ENCODE data around the gene PEMT.

PEMT gene

DNA sequence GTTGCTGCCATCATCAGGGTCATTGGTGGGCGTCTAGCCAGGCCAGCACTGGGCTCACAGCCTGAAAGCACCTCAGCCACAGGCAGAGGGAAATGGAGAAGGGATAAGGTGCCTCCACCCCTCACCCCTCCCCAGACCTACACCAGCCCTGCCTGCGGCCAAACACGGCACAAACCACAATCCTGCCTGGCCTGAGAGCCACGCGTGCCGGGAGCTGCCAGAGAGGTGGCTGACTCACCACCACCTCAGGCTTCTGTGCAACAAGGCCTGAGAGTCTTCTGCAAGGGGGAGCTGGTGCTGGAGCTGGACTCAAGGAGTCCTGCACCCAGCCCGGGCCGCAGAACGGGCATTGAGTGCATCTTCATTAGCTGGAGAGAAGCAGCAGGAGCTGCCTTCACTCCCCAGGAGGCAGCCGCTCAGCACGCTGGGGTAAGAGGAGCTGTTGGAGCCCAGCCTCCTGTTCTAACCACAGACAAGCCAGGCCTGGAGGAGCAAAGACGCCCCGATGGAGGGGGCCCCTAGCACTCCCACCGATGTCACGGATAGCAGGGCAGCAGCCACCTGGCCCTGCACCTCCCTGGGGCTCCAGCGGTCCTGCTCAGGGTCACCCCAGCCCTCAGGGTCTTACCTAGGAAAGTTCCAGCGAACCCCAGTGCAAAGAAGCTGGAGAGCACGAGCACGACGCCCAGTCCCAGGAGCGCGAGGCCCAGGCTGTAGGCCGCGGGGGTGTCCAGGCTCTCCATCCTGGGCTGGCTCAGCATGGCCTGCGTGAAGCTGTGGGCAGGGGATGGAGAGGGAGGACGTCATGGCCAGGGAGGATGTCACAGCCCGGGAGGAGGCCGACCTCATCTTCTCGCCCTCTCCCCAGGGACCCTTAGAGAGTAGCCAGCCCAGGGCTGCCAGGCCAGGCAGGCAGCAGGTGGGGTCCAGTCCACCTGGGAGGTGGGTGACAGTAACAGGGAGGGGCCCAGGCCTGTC is 79.3 kb downstream of the PEMT start:
- peak; percentile 91 for DNase-seq

DNA sequence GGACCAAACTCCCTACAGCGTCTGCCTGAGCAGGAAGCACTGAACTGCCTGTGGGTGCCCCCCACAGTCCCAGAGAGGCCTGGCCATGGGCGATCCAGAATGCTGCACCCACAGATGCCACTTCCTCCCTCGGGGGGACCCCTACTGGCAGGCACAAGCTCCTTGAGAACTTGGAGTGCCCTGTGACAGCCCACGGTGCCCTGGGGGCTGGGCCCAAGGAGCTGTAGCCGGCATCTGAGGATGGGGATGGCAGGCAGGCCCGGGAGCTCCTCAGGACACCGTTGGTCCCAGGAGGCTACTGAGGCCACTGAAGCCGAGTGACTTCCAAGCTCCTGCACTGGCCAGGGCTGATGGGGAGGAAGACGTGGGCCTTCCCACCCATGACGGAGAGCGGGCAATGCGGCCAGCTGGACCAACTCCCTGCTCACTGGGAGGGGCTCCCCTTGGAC is 80.2 kb downstream of the PEMT start:
- peak; percentile 66 for DNase-seq

DNA sequence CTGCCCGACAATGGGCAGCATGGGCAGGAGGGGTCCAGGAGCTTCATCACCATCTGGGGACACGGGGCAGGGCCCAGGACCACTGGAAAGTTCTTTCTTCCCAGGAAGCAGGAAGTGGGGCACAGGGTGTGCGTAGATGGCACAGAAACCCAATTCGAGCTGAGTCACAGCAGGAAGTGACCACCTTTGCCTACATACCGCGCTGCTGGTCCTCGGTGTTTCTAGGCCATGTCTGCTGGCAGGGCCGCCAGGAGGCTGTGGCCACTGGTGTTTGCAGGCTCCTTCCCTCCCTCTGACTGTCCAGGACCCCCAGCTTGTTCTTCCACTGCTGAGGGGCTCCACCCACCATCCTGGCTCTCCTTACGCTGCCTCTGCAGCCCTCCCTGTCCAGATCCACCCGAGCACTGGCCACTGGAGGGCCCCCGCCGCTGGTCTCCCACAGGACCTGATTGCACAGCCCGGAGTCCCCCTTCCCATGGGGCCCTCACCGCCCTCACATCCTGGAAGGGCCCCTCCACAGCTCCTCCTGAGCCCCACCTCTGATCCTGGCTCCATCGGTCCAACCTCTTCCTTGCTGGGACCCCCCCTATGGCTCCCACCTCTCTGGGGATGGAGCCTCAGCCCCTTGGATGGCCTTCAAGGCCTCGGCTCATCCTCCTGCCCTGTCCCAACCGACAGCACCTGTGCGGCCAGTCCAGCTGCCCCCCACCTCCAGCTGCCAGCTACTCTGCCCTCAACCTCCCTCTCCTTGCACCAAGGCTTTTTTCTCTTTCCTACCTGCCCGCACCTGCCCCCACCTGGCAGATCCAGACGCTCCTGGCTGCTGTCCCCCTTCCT is 80.8 kb downstream of the PEMT start:
- peak; percentile 51 for DNase-seq

DNA sequence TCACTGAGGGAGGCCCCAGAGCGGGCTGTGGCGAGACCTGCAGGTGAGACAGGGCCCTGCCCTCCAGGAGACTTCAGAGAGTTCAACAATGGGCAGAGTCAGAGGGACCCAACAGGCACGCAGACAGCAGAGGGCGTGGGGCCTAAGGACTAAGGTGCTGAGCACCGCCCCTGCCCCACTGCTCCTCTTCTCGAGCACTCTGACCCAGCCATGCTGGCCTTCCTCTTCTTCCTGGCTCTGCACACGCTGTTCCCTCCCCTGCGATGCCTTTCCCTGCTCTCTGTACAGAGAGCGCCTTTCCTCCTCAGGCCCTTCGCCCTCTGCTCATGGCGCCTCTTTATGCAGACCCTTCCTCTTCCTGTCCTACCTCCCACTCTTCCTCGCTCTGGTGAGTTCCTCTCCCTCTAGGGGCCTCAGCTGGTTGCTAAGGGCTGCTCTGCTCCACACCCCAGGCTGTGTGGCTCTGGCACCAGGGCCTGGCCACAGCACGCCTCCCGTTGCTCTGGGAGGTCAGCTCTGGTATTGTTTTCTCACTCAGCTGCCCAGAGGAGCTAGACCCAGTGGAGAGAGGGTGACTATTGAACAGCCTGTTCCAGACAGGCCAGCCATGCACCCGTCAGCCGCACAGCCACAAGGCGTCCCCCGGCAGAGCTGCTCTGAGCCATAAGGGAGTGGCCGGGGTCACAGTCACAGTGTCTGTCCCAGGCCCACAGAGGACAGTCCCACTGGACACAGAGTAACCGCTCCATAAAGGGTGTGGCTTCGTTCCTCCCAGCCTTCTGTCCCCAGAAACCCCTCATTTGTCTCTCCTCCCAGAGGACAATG is 81.7 kb downstream of the PEMT start:
- DNase-seq: peak; percentile 40

DNA sequence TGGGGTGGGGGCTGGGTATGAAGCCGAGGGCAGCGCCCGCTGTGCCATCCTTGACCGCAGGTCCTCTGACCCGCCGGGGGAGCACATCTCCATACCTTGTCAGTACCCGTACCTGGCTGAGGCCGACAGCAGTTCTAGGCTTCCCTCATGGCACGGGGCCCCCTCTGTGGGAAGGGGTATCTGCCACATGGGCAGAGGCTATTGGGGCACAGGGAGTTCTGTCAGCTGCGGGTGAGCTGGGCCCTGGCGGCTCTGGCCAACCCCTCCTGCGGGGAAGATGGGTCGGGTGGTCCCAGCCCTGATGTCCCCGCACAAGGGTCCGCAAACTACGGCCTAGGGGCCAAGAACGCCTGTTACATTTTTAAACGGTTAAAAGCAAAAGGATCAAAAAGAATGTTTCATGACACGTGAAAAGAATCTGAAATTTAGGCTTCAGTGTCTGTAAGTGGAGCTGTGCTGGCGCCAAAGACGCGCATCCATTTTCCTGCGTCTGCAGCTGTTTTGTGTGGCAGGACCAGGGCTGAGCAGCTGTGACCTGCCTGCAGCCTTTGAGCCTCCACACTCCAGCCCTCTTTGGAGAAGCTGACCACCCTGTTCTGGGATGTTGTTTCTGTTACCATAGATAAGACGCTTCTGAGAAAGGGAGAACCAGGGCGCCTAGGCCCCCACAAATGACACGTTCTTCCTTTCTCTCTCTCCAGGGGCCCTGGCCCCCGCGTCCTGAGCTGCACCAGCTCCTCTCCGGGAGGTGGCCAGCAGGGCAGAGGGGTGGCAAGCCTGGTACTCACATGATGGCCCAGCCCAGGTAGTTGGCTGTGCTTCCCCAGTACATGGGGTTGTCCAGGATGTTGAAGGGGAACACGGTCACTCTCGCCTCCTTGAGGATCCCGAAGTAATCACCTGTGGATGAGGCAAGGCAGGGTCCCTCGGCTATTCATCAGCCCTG is 82.6 kb downstream of the PEMT start:
- peak; percentile 78 for DNase-seq

DNA sequence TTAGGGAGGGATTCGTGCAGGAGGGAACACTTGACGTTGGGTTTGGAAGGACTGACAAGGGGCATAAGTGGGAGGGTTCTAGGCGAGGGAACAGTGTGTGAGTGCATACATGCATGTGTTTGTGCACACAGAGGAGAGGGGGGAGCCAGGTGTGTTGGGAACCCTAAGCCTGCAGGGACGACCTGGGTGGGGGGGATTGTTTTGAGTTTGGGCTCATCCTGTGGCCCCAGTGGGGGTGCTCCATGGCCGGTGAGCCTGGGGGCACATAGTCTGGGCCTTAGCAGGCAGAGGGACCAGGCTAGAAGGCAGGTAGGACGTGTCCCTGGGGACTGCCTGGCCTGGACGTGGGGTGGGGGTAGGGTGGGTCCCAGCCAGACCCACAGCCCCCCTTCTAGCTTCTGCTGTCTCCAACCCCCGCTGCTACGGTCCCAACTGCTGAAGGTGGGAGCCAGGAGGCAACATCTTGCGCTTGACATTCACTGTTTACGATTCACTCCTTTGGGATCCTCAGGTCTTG is 83.4 kb downstream of the PEMT start:
- DNase-seq: no peak

DNA sequence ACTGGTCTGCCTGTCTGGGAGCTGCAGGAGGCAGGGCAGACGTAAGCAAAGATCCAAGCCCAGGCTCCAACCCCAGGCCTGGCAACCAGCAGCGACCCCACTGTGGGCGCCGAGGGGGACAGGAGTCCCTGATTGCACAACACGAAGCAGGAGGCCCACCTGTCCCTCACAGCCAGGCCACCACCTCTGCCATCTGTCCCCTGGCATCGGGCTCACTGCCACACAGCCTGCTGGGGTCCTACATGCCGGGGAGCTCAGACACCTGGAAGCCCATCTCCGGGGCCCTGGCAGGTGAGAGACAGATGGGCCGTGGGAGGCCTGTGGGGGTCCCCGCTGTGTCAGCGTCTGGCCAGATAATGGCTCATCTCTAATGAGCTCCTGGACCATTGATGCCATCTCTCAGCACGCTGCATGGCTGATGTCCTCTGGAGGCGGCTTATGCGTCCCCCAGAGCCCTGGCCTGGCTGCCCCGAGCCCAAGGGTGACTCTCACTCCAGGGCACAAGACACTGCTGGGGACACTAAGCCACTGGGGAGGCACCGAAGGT is 84.0 kb downstream of the PEMT start:
- DNase-seq: no peak

DNA sequence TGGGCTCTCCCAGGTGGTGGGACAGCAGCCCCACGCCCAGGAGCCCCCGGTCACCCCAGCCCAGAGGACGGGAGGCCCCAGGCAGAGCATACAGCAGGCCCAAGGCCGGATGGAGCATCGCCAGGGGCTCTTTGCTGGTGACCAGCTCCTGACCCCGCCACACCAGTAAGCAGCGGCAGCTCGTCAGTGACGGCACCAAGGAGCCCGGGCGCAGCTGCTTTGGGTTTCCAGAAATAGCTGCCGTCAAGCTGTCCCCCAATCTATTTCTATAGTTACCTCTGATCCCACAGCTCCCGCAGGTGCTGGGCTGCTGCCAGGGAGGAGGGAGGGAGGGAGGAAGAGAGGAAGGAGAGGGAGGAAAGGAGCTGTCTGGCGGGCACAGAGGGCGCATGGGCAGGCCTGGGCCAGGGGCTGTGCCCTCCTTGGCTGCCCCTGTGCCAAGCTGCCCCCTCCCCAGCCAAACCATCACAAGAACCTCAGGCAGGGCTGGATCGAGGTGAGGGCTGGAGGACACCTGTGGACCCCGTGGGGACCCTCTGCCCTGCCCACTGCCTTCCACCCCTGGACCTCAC is 84.5 kb downstream of the PEMT start:
- no peak for DNase-seq

DNA sequence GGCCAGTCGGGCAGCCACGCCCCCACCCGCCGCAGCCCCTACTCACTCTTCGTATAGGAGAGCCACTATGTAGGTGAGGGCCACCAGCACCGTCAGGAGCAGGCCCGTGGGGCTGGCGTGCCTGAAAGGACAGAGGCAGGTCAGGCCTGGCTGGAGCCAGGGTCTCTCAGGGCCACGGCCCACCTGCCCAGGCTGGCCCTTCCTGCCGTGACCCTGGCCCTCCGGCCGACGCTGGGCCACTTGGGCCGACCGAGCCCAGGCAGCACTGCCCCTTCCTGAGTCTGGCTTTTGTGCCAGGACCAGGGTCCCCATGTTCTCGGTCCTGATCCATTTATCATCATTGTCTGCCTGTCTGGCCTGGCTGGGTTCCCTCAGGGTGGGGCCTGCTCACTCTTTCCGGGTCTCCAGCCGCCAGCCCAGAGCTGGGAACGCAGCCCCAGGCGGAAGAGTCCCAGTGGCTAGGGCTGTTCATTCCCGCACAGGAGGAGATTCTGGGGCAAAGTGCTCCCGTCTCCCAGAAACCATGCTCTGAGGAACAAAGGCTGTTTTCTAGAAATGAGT is 85.2 kb downstream of the PEMT start:
- no peak for DNase-seq

DNA sequence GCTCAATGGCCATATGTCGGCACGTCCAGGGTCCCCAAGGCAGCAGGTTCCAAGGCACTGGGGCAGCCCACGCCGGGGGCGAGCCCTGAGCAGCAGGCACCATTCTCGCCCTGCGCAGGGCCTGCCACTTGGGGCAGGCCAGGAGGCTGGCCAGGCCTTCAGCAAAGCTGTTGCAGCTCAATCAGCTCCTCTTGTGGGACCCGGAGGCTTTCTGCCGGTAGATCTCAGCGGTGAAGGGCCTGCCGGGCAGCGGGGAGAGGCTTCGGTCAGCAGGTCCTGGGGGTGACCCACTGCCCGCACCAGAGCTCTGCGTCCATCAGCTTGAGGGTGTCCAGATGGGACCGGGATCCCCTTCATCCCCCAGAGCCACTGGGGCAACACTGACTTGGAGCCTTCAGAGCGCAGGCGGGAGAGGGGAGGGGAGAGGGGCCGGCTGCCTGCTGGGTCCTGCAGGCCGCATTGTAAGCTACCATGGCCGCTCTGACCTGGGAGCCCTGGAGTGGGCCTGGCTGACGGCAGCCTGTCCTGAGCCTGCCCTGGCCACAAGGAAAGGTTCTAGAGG is 85.8 kb downstream of the PEMT start:
- DNase-seq: no peak

DNA sequence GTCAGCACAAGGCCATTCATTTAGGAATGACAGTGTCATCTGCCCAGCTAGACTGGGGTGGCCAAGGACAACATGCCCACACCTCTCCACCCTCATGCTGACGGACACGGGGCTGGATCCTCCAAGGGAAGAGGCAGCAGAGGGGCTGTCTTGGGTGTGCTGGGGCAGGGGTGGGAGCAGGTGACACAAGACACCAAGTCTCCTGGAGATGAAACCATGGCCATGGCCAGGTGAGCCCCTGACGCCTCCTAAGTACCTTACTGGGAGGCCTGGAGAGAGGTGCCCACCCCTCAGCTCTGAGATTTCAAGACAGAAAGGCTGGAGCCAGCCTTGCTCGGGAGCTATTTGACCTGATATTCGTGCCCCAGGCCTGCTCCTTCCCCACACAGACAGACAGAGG is 86.4 kb downstream of the PEMT start:
- no peak for DNase-seq

DNA sequence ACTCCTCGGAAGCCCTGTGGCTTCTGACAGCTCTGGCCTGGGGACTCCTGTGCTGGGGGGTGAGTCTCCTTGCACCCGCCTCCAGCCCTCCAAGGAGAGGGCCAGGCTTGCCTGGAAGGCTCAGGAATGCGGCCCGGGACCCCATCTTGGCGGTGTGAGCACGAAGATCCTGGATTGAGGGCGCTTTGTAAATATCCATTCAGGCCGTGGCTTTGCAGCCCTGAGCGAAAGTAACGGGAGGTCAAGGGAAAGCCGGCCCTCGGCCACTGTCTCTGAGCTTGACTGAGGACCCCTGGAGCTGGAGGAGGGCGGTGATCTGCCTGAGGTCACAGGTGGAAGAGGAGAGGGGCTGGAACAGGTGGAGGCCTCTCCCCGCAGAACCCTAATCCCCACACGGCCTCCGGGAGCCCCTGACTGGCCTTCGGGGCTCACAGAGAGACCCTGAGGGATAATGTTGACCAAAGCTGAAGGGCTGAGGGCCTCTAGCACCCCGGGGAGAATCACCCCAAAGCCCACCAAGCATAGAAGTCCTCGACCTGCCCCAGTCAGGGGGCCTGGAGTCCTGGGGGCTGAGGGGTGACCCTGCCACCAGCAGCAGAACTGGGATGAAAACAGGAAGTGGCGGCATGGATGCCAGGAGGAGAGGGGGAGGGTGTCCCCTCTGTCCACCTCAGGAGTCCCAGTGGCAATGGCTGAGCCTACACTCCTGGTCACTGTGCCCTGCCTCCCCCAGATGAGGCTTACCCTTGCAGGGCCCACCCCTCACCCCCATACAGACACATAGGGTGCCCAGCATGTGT is 87.0 kb downstream of the PEMT start:
- no peak for DNase-seq

DNA sequence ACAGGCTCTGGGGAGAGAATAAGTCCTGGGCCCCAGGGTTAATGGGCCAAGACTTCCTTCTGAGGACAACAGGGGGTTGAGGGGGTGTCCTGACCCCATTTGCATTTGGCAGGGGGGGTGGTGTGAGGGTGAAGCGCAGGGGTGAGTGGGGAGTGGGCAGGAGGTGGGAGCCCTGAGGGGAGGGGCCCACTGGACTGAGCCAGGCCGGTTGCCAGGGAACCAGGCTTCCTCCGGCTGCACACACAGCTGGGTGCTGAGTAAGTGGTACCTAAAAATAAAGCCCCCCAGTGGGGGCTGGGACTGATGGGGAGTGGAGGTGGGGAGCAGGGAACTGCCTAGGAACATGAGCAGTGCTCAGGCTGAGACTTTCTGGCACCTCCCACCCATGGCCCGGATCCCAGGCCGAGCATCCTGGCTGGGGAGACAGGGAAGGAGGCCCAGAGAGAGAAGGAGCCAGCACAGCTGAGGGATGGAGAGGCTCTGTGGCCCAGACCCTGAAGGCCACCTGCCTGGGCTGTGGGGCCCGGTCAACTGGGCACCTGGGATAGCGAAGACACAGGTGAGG is 87.9 kb downstream of the PEMT start:
- DNase-seq: no peak

DNA sequence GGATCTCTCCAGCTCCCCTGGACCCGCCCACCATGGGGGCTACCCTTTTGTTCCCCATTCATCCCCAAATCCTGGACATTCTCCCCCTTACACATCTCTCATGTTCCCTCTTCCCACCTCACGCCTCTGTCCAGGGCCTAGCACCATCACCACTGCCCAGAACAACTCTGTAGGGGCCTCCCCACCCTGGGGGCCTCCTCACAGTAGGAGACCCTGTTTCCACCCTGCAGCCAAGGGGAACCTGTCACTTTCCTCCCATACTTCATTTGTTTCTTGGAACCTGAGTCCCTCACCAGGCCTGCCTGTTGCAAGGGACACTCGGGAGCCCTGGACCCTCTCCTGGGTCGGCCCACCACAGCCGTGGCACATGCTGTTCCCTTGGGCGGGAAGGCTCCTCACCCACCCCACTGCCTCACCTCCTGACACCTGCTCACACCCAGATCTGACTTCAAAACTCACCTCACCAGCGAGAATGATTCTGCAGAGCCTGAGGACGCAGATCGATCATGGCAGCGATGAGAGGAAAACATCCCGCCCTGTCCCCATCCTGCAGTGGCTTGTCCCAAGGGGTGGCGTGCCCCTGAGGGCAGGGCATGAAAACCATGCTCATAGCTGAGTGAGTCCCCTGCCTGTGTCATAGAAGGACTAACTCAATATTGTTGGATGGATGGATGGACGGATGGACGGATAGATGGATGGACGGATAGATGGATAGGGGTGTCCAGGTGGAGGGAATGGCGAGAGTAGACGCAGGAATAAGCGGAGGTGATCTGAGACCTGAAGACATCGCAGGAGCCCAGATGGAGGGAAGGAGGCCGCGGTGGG is 88.6 kb downstream of the PEMT start:
- DNase-seq: no peak

DNA sequence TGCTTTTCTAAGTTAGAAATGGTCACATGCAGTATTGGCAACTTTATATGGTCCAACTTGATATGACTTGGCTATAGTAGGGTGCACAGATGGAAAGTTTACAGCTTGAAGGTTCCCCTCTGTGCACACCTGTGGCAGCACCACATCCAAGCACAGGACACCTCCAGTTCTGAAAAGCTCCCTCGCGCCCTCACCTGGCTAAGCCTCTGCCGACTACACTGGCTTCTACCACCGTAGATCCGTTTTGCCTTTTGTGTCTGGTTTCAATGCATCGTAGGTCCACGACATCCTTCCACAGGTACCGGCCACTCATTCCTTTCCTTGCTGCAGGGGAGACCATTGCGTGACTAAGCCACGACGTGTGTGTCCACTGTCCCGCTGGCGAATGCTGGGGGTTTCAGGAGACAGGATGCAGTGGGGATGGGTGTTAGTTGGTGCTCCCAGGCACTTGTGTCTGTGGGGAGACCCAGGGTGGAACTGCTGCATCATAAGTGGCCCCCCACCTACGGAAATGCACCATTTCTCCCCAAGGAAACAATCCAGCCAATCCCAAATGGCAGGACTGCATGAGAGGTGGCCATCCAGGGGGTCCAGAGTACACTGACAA is 90.4 kb downstream of the PEMT start:
- DNase-seq: peak; percentile 25

DNA sequence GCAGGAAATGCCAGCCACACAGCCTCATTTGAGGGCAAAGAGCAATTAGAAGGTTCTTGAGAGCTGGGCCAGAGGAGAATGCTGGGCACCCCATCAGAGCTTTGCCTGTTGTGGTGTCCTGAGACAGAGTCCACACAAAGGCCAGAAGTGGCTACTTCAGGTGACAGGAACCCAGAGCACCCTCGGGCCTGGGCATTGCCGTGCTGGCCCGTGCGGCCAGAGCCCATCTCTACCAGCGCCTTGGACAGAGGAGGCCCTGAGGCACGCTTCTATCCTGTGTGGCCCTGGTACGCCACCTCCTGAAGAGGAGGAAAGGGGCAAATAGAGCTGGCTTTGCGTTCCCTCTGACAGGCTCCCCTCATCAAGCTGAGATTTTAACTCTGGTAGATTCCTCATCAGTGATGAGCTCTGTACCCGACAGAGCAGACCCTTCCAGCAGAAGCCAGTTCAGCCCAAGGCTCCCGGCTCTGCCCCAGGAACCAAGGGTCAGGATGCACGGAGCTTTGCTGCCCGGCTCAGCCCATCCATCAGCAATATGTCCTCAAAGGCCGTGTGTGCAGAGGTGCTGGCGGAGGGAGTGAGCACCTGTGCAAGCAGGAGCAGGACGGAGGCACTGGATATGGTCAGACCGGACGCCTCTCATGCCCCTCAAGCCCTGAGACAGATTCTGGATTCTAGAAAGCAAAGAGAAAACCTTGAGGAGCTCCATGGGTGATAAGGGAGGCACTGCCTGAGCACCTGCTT is 91.9 kb downstream of the PEMT start:
- DNase-seq: no peak

Measured in hematopoietic multipotent progenitor cell treated with erythropoietin and hydrocortisone succinate and interleukin-3 and kit ligand, for 4 days (in vitro differentiated cells).